GM06990 (cell line): ENCODE results near the gene SLC39A7.
"Not testable (repeated sequence)": the region's sequence is repeated elsewhere in the genome, so short reads cannot be mapped to it uniquely, and the experiment has no call there.

ENCODE experiments used
- DNase-seq: peaks from one replicate; pipeline ENCODE4 v3.0.0-alpha.2; 2011; ENCODE audit not compliant: insufficient read length; ENCODE audit errors: extremely low read depth
- H3K27me3 ChIP-seq: replicated peaks from 2 replicates; pipeline ENCODE4 v1.6.0; 2011; ENCODE audit warnings: low read length; ENCODE audit not compliant: control insufficient read depth, insufficient read depth
- H3K36me3 ChIP-seq: 2 replicates; pipeline ENCODE4 v1.5.1; 2011; ENCODE audit warnings: low read length; ENCODE audit not compliant: control insufficient read depth, insufficient read depth
- H3K4me3 ChIP-seq: replicated peaks from 2 replicates; pipeline ENCODE4 v1.5.1; 2011; ENCODE audit warnings: low read depth, mild to moderate bottlenecking, control low read depth, low read length
- TF ChIP-seq, protein P1 (sequence below): IDR thresholded peaks from 2 replicates; pipeline ENCODE4 v1.5.1; 2011; ENCODE audit warnings: low read length, control low read depth, mild to moderate bottlenecking, inconsistent platforms; ENCODE audit not compliant: insufficient read depth, poor library complexity, severe bottlenecking

Gene SLC39A7

DNA sequence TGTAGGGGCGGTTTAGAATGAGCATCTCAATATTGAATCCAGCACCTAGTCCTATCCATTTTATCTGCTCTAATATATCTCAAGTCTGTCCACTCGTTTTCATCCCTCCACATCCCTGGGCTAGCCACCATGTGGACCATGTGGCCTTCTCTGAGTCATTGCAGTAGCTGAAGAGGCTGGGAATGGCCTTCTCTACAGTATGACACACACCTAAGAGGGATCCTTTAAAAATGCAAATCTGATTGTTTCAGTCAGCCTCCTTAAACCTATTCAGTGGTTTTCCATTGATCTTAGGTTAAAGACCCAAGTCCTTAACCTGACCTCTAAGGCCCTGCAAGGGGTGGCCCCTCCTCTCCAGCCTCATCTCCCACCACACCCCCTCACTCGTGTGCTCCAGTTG is 17.0 kb downstream of the SLC39A7 start:
- TF ChIP-seq, protein P1, sequence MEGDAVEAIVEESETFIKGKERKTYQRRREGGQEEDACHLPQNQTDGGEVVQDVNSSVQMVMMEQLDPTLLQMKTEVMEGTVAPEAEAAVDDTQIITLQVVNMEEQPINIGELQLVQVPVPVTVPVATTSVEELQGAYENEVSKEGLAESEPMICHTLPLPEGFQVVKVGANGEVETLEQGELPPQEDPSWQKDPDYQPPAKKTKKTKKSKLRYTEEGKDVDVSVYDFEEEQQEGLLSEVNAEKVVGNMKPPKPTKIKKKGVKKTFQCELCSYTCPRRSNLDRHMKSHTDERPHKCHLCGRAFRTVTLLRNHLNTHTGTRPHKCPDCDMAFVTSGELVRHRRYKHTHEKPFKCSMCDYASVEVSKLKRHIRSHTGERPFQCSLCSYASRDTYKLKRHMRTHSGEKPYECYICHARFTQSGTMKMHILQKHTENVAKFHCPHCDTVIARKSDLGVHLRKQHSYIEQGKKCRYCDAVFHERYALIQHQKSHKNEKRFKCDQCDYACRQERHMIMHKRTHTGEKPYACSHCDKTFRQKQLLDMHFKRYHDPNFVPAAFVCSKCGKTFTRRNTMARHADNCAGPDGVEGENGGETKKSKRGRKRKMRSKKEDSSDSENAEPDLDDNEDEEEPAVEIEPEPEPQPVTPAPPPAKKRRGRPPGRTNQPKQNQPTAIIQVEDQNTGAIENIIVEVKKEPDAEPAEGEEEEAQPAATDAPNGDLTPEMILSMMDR, result no peak
- no peak overlapping the region for H3K4me3 ChIP-seq
- no peak for DNase-seq
- H3K27me3 ChIP-seq, result peaks cover 2% of the 10 kb centered on the region
- no peaks in the 10 kb centered on the region for H3K36me3 ChIP-seq

DNA sequence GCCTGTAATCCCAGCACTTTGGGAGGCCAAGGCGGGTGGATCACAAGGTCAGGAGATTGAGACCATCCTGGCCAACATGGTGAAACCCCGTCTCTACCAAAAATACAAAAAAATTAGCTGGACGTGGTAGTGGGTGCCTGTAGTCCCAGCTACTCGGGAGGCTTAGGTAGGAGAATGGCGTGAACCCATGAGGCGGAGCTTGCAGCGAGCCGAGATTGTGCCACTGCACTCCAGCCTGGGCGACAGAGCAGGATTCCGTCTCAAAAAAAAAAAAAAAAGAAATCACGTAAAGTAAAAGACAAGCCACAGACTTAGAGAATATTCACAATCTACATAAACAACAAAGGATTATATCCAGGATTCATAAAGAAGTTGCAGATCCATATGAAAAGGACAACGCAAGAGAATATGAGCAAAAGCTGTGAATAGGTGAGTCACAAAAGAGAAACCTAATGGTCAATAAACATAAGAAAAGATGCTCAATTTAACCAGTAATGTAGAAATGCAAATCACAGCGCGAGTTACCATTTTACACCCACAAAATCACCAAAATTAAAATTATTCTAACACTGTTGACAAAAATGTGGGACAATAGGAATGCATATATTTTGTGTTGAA is 25.9 kb downstream of the SLC39A7 start:
- not testable (repeated sequence) for H3K4me3 ChIP-seq, H3K36me3 ChIP-seq, H3K27me3 ChIP-seq, DNase-seq

DNA sequence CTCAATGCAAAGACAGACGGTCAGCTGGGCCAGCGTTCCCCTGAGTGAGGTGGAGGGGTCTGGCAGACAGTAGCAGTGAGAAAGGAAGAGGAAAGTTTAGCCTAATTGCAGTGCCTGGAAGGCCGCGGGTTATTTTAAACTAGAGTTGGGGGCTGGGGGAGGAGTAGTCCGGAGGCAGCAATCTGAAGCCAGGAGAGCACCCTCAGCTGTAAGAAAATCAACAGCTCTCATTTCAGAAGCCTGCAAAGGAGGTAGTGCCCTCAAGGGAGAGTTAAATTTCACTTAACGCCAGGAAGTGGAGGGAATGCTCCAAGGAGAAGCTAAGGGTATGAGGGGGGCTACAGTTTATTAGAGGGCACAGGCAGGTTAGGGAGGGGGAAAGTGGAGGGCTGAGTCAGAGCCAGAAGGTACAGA is 34.6 kb downstream of the SLC39A7 start:
- H3K36me3 ChIP-seq, result no peaks in the 10 kb centered on the region
- H3K27me3 ChIP-seq, result no peaks in the 10 kb centered on the region; the same call in 1 of the 2 replicates
- no peak for DNase-seq
- TF ChIP-seq, protein P1, result no peak
- no peak overlapping the region for H3K4me3 ChIP-seq

DNA sequence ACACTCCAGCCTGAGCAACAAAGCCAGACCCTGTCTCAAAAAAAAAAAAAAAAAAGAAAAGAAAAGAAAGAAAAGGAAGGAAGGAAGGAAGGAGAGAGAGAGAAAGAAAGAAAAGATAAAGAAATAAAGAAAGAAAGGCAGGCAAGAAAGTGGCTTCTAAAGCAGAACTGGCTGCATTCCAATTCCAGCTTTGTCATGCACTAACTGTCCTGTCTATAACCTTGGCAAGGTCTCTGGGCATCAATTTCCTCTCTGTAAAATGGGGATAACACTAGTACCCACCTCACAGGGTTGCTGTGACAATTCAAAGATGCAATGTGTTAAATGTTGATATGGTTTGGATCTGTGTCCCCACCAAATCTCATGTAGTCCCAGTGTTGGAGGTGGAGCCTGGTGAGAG is 35.7 kb downstream of the SLC39A7 start:
- no peak for DNase-seq
- no peaks in the 10 kb centered on the region for H3K36me3 ChIP-seq
- no peaks in the 10 kb centered on the region; the same call in 1 of the 2 replicates for H3K27me3 ChIP-seq
- TF ChIP-seq, protein P1, result no peak
- H3K4me3 ChIP-seq, result no peak overlapping the region

DNA sequence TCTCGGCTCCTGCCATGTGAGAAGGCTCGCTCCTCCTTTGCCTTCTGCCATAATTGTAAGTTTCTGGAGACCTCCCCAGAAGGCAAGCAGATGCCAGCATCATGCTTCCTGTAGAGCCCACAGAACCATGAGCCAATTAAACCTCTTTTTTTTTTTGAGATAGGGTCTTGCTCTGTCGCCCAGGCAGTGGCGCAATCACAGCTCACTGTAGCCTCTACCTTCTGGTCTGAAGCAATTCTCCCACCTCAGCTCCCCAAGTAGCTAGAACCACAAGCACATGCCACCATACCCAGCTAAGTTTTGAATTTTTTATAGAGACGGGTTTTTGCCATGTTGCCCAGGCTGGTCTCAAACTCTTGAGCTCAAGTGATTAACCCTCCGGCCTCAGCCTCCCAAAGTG is 36.2 kb downstream of the SLC39A7 start:
- DNase-seq, result no peak
- H3K27me3 ChIP-seq, result no peaks in the 10 kb centered on the region; the same call in 1 of the 2 replicates
- TF ChIP-seq, protein P1, result no peak
- H3K36me3 ChIP-seq, result no peaks in the 10 kb centered on the region
- H3K4me3 ChIP-seq, result no peak overlapping the region

DNA sequence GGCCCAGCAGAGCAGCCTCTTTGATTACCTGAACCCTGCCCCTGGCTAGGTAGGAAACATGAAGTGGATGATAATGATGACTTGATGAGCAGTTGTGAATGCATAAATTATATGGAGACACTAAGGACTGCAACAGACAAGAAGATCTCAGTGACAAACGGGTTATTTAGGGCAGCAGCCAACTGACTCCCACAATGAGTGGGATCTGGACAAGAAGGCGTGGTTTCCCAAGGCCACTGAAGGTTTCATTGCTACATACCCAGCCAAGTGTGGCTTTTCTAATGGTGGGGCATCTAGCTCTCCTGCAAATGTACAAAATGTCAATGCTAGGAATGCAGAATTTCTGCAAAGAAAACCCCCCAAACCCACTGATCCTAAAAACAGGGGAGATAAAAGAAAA is 37.1 kb downstream of the SLC39A7 start:
- Histone ChIP-seq H3K27me3 (no peaks in the 10 kb centered on the region; the same call in 1 of the 2 replicates), H3K4me3 (no peak overlapping the region), H3K36me3 (no peaks in the 10 kb centered on the region)
- TF ChIP-seq, protein P1, result no peak
- no peak for DNase-seq
